GM13976 (cell line): ENCODE measurements around the gene CEP85L.

Experiments
- DNase-seq: peaks from one replicate; pipeline ENCODE4 v3.0.0; 2012; ENCODE audit warnings: low spot score
- in situ Hi-C: fragments of 300-500 bp; cut with MboI; formaldehyde crosslinking; loops from one replicate; pipeline ENCODE4 v1.12.0; 2022; ENCODE audit warnings: low sequenced_read_pairs, mixed read lengths, inconsistent platforms; ENCODE audit not compliant: unreplicated experiment
- TF ChIP-seq, protein P1 (sequence below): IDR thresholded peaks from 2 replicates; pipeline ENCODE4 v1.5.1; 2012; ENCODE audit warnings: borderline replicate concordance, mild to moderate bottlenecking; ENCODE audit not compliant: insufficient read depth; ENCODE audit errors: extremely low read depth, missing control alignments, control extremely low read depth

Gene CEP85L

DNA sequence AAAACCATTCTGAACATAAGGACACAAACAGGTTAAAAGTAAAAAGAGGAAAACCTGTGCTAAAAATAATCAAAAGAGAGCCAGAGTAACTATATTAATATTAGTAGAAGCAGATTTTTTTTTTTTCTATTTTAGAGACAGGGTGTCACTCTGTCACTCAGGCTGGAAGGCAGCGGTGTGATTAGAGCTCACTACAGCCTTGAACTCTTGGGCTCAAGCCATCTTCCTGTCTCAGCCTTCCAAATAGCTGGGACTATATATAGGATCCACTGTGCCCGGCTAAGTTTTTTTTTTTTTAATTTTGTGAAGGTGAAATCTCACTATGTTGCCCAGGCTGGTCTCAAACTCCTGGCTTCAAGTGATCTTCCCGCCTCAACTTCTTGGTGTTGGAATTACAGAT, 136.7 kb downstream of the CEP85L start:
- in situ Hi-C loops: loop anchor here (25.0 kb wide), 1 partner anchor 227 kb away; no protein-coding TSS in a partner anchor
- TF ChIP-seq, protein P1, sequence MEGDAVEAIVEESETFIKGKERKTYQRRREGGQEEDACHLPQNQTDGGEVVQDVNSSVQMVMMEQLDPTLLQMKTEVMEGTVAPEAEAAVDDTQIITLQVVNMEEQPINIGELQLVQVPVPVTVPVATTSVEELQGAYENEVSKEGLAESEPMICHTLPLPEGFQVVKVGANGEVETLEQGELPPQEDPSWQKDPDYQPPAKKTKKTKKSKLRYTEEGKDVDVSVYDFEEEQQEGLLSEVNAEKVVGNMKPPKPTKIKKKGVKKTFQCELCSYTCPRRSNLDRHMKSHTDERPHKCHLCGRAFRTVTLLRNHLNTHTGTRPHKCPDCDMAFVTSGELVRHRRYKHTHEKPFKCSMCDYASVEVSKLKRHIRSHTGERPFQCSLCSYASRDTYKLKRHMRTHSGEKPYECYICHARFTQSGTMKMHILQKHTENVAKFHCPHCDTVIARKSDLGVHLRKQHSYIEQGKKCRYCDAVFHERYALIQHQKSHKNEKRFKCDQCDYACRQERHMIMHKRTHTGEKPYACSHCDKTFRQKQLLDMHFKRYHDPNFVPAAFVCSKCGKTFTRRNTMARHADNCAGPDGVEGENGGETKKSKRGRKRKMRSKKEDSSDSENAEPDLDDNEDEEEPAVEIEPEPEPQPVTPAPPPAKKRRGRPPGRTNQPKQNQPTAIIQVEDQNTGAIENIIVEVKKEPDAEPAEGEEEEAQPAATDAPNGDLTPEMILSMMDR: no peak
- no peak for DNase-seq

DNA sequence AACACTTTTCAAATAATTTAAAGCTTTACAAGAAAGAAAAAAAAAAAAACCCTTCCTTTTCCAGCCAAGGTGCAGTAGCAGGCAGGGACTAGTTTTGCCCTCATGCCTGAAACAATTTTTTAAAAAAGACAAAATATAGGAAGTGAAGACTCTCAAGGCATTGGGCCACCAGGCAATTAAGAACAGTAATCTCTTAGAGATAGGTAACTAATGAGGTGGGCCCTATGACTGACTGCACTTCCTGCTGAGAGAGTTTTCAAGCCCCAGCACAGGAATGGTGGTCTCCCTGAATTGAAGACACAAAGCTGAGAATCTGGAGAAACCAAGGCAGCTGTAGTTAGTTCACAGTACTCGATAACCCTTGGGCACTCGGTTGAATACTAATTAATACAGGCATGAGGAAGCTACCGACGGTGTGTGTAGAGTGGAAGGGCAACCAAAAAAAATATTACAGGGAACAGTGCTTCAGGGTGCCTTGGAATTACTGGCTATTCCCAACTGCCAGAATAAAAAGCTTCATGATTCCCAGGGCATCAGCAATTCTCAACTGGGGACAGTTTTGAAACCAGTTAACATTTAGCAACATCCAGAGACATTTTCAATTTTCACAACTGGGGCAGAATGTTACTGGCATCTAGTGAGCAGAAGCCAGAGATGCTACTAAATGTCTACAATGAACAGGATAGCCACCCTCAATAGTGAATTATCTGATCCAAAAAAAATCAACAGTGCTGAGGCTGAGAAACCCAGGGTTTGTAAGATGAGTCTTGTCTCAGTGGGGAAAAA, 139.3 kb downstream of the CEP85L start:
- in situ Hi-C loops: loop anchor here (25.0 kb wide), 1 partner anchor 225 kb away; no protein-coding TSS in a partner anchor
- DNase-seq: no peak
- TF ChIP-seq, protein P1: no peak

DNA sequence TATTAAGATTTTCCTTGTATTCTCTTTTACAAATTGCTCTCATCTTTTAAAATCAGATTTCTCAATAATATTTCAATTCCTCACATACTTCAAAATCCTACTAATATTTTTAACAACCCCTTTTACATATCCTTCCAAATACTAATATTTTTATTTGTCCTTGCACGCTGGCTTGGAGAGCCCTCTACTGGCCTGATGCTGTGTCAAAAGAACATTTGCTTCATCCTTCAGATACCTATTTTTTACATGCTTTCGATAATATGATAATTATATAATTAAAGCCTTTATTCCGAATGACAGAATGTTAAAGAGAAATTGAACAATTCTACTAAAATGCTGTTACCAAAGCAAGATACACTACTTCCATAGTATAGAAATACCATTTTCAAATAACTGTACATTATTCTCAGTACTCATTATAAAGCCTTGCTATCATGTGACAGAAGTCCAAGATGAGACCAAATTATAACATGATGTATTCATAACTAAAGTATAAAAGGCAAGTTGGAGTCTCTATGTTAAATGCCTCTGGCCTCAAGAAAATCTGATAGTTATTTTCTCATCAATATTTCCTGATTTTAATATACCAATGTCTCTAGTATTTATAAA, 142.3 kb downstream of the CEP85L start:
- in situ Hi-C loops: loop anchor here (25.0 kb wide), 1 partner anchor 222 kb away; no protein-coding TSS in a partner anchor
- DNase-seq: no peak
- TF ChIP-seq, protein P1: peak; percentile 43

DNA sequence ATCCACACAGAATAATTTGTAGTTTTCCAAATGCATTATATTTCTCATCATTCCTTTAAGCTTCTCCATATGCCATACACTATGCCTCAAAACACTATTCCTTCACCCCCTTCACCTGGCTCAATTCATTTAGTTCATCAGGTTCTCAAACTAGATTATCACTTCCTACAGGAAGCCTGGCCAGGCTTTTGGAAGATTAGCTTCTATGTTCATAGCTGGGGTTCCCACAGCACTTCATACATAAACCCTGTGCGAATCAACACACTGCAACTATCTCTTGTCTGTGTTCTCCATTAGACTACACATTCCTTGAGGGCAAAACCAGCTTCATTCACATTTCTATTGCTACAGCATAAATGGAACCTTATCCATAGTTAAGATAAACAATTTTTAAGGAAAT, 143.8 kb downstream of the CEP85L start:
- TF ChIP-seq, protein P1: no peak
- no peak for DNase-seq
- in situ Hi-C loops: loop anchor here (25.0 kb wide), 1 partner anchor 220 kb away; no protein-coding TSS in a partner anchor

DNA sequence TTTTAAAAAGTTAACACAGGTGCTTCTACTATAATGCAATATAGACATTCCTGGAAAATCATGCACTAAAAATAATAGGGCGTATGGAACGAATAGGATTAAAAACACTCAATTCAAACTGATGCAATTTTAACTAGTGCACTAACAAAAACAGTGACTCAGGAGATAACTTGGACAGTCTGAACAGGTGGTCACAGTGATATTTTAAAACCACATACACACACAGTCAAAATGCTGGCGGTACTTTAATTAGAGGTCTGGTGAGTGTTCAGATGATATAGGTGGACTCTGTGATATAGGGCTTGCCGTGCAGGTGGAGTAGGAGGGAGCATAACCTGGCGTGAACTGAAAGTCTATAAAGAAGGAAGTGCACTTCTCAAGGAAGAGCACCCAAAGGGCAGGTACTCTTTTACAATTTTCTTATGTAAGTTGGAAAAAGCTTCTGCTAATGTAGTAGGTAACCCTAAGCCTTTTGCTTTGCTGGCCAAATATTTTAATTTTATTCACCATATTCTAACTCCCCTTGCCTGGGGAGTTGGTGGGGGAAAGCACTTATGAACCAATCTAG, 145.2 kb downstream of the CEP85L start:
- TF ChIP-seq, protein P1: no peak
- in situ Hi-C loops: loop anchor here (25.0 kb wide), 1 partner anchor 219 kb away; no protein-coding TSS in a partner anchor
- no peak for DNase-seq

DNA sequence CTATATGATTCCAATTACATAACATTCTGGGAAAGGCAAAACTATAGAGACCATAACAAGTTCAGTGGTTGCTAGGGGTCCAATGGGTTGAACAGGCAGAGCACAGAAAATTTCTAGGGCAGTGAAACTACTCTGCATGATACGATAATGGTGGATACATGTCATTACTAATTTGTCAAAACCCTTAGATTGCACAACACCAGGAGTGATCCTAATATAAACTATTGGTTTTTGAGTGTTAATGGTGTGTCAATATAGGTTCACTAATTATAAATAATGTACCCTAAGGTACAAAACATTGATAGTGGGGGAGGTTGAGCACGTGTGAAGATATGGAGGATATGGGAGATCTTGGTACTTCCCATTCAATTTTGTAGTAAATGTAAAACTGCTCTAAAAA, 145.7 kb downstream of the CEP85L start:
- DNase-seq: no peak
- TF ChIP-seq, protein P1: no peak
- in situ Hi-C loops: loop anchor here (25.0 kb wide), 1 partner anchor 218 kb away; no protein-coding TSS in a partner anchor
